HCT116 (cell line): ENCODE results near the gene SPAG5.

Experiments
- CBX3 ChIP-seq: IDR thresholded peaks from 2 replicates; pipeline ENCODE4 v1.6.1; 2012; ENCODE audit warnings: low read depth
- CEBPB ChIP-seq: IDR thresholded peaks from 2 replicates; pipeline ENCODE4 v1.6.1; 2012; ENCODE audit warnings: low read depth
- EGR1 ChIP-seq: IDR thresholded peaks from 2 replicates; pipeline ENCODE4 v1.6.1; 2012; ENCODE audit warnings: low read depth
- EZH2phosphoT487 ChIP-seq: fragments of 200-600 bp; IDR thresholded peaks from 2 replicates; pipeline ENCODE4 v1.6.1; 2018; ENCODE audit warnings: antibody characterized with exemption, borderline replicate concordance
- FOSL1 ChIP-seq: IDR thresholded peaks from 2 replicates; pipeline ENCODE4 v1.6.1; 2012; ENCODE audit warnings: low read depth
- POLR2A ChIP-seq: IDR thresholded peaks from 2 replicates; pipeline ENCODE4 v1.7.0; 2011; ENCODE audit warnings: borderline replicate concordance; ENCODE audit not compliant: insufficient read depth, insufficient read length; ENCODE audit errors: extremely low read depth
- POLR2AphosphoS5 ChIP-seq: IDR thresholded peaks from 2 replicates; pipeline ENCODE4 v1.6.1; 2011; ENCODE audit warnings: mild to moderate bottlenecking, low read depth, low read length, moderate library complexity
- SIN3A ChIP-seq: IDR thresholded peaks from 2 replicates; pipeline ENCODE4 v1.6.1; 2012; ENCODE audit warnings: low read depth
- TCF7L2 ChIP-seq: IDR thresholded peaks from 2 replicates; pipeline ENCODE4 v1.7.0; 2011; ENCODE audit warnings: borderline replicate concordance, inconsistent platforms; ENCODE audit not compliant: insufficient read depth, insufficient read length; ENCODE audit errors: extremely low read depth
- ZFX ChIP-seq: fragments of 450-650 bp; IDR thresholded peaks from 2 replicates; pipeline ENCODE4 v1.6.1; 2017
- ZNF274 ChIP-seq: fragments of 200-500 bp; sonication (Bioruptor generic); IDR thresholded peaks from 2 replicates; pipeline ENCODE4 v1.6.1; 2014; ENCODE audit warnings: mild to moderate bottlenecking, low read depth, low read length, inconsistent platforms
- TF ChIP-seq, protein P1 (sequence below), 3 experiments: fragments of 200-600 bp in 1 of 3; sonication (generic) in 1 of 3; IDR thresholded peaks in 2 of 3; conservative IDR thresholded peaks in 1 of 3; 2 replicates each; pipeline ENCODE4 v1.5.1; 2012 to 2017; ENCODE audit warnings: low read depth in 2 of 3, low read length in 2 of 3, antibody characterized with exemption in 1 of 3, borderline replicate concordance in 1 of 3, control low read depth in 1 of 3, mild to moderate bottlenecking in 1 of 3, mixed read lengths in 1 of 3, mixed run types in 1 of 3, moderate library complexity in 1 of 3; ENCODE audit not compliant: insufficient read depth in 1 of 3
- TF ChIP-seq, protein P2 (sequence below): IDR thresholded peaks from 2 replicates; pipeline ENCODE4 v1.6.1; 2012

DNA sequence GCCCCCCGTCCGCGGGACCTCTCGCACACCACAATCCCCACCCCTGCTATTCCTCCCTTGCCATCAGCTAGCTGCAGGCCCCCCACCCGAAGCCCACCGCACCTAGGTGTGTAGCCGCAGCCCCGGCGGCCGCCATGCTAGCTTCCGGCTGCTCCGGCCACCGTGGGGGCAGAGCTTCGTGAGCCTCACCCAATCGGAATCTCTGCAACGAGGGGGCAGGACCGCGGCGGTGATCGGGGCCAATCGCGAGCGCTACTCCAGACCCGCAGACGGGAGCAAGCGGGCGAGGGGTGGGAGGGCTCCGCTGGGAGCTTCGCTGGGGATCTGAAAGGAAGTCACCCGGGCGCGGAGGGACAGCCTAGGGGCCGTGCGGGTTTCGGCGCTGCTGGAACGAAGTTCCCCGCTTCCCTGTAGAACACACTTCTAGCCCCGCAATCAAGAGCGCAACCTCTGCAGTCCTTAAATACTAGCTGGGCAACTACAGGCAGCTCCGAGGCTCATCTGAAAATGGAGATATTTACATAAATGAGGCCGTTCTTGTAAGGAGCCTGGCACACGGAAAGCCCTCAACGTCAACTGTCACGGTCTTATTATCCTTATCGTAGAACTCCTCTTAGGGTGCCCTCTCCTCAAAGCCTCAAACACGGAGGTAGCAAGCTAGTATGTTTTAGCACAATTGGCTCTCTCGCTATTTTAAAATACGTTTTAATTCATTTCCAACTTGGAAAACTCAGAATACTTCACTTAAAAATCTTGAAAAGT, 27.3 kb downstream of the SPAG5 start, which contains the start of gene PIGS:
- TF ChIP-seq, protein P1, sequence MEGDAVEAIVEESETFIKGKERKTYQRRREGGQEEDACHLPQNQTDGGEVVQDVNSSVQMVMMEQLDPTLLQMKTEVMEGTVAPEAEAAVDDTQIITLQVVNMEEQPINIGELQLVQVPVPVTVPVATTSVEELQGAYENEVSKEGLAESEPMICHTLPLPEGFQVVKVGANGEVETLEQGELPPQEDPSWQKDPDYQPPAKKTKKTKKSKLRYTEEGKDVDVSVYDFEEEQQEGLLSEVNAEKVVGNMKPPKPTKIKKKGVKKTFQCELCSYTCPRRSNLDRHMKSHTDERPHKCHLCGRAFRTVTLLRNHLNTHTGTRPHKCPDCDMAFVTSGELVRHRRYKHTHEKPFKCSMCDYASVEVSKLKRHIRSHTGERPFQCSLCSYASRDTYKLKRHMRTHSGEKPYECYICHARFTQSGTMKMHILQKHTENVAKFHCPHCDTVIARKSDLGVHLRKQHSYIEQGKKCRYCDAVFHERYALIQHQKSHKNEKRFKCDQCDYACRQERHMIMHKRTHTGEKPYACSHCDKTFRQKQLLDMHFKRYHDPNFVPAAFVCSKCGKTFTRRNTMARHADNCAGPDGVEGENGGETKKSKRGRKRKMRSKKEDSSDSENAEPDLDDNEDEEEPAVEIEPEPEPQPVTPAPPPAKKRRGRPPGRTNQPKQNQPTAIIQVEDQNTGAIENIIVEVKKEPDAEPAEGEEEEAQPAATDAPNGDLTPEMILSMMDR (IDR thresholded peaks at IDR 0.05 in 2 of 3, conservative IDR thresholded peaks at IDR 0.05 in 1 of 3; ENCODE audit: borderline replicate concordance in 1 of 3, insufficient read depth in 1 of 3, low read depth in 2 of 3, low read length in 2 of 3) = no peak
- TF ChIP-seq, protein P2, sequence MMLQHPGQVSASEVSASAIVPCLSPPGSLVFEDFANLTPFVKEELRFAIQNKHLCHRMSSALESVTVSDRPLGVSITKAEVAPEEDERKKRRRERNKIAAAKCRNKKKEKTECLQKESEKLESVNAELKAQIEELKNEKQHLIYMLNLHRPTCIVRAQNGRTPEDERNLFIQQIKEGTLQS = no peak
- TF ChIP-seq POLR2A (peak; percentile 67), EGR1 (no peak), POLR2AphosphoS5 (peak; percentile 80), CBX3 (no peak), SIN3A (peak; percentile 34; the same call in 1 of the 2 replicates), ZNF274 (no peak), EZH2phosphoT487 (no peak), FOSL1 (no peak), TCF7L2 (no peak), ZFX (peak; percentile 24; the same call in 1 of the 2 replicates), CEBPB (no peak)
